ENCODE measurements around the gene INAFM1. TPM values are rescaled to one million over a fixed set of nuclear protein-coding genes. Genes with fewer than 3 reads are reported as not detected.

INAFM1 gene
- total RNA-seq, 1 experiment from 2014 or later, result 5.1 TPM

DNA sequence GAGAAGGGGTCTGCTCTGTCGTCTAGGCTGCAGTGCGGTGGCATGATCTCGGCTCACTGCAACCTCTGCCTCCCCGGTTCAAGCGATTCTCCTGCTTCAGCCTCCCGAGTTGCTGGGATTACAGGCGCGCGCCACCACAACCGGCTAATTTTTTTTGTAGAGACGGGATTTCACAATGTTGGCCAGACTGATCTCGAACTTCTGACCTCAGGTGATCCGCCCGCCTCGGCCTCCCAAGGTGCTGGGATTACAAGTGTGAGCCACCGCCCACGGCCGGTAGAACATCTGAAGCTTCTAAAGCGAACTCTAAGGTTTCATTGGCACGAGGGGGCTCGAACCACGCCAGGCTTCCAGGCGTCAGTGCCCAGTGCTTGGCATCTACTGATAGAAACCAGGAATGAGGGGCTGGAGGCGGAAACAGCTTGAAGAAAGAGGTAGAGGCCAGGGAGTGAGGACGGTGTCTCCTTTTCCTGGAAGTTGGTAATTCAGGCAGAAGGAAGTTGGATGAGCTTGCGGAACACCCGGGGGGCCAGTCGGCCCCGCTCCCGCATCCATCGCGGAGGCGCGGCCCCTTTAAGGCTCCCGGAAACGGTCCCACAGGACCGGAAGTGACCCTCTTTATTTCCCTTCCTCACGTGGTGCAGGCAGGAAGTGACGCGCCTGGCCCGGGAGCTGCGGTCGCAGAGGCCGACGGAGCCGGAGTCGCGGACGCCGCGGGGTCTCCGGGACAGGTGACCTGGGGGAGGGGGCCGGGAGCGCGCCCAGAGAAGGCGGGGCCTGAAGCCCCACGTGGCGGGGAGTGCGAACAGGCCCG, 18.6 kb upstream of the INAFM1 start, which contains the start of gene CCDC9:
Gene CCDC9 (plus strand): TSS at position 647 of the 814 bp plus-strand sequence. CDS start 1,876 bp downstream, outside the sequence.
- TSS peak; percentile 98 for BruUV-seq (replicated peaks)
- Histone ChIP-seq H3K27me3 (ENCODE audit: low read length) (no peaks in the 10 kb centered on the region), H3K9ac (ENCODE audit: low read length) (peak within 1 kb of the TSS; percentile 80), H3K4me3 (ENCODE audit: low read length) (peak within 1 kb of the TSS; percentile 77), H4K20me1 (ENCODE audit: low read length) (no peaks in the 10 kb centered on the region), H3K27ac (ENCODE audit: low read length) (peak within 1 kb of the TSS; percentile 64), H3K9me3 (ENCODE audit: low read length) (no peaks in the 10 kb centered on the region), H3K4me1 (ENCODE audit: insufficient read depth, low read length) (peaks cover 24% of the 10 kb centered on the region), H3K79me2 (ENCODE audit: low read length) (peaks cover 10% of the 10 kb centered on the region), H3F3A (ENCODE audit: low read length, unreplicated experiment) (peaks cover 10% of the 10 kb centered on the region), H3K9me2 (replicated peaks; ENCODE audit: low read length) (no peaks in the 10 kb centered on the region), H2AFZ (ENCODE audit: low read length) (peak within 1 kb of the TSS; percentile 95), H3K36me3 (ENCODE audit: low read depth, low read length) (peaks cover 3% of the 10 kb centered on the region; the same call in 1 of the 2 replicates), H3K4me2 (ENCODE audit: low read length) (peak within 1 kb of the TSS; percentile 95)
- peak; percentile 91 for DNase-seq
- peak; percentile 52 for ATAC-seq
- ChIA-PET CTCF (interaction anchor here (0.7 to 0.9 kb wide), 2 partner anchors 12 to 93 kb away, joined by 8 read pairs; partner anchors contain the start of gene DHX34), POLR2A (ENCODE audit: unreplicated experiment) (interaction anchor here (0.6 to 1.0 kb wide), 2 partner anchors 18 to 31 kb away, joined by 3 to 15 read pairs; partner anchors contain the start of gene INAFM1)
- intact Hi-C loops (cut with micrococcal nuclease), result loop anchor here (10.0 kb wide), 1 partner anchor 401 kb away; the partner anchor contains the start of gene AP2S1
- TF ChIP-seq CTCF (conservative IDR thresholded peaks at IDR 0.05; ENCODE audit: low read depth, low read length) (no peak), EZH2phosphoT487 (IDR thresholded peaks at IDR 0.05; ENCODE audit: borderline replicate concordance, low read length) (no peak), EZH2 (IDR thresholded peaks at IDR 0.05; ENCODE audit: low read length, unreplicated experiment) (no peak)

- Histone ChIP-seq H2AFZ (ENCODE audit: low read length) (no peak overlapping the region), H3K4me3 (ENCODE audit: low read length) (no peak overlapping the region), H3K27me3 (ENCODE audit: low read length) (no peaks in the 10 kb centered on the region), H3K27ac (ENCODE audit: low read length) (peak overlapping the region; percentile 64), H3K4me2 (ENCODE audit: low read length) (peak overlapping the region; percentile 85; the same call in 1 of the 2 replicates), H3F3A (ENCODE audit: low read length, unreplicated experiment) (peaks cover 10% of the 10 kb centered on the region), H3K9ac (ENCODE audit: low read length) (peak overlapping the region; percentile 80), H3K9me2 (replicated peaks; ENCODE audit: low read length) (no peaks in the 10 kb centered on the region), H3K9me3 (ENCODE audit: low read length) (no peaks in the 10 kb centered on the region), H3K4me1 (ENCODE audit: insufficient read depth, low read length) (peaks cover 24% of the 10 kb centered on the region), H3K79me2 (ENCODE audit: low read length) (peaks cover 10% of the 10 kb centered on the region), H4K20me1 (ENCODE audit: low read length) (no peaks in the 10 kb centered on the region), H3K36me3 (ENCODE audit: low read depth, low read length) (peaks cover 3% of the 10 kb centered on the region; the same call in 1 of the 2 replicates)
- TF ChIP-seq EZH2phosphoT487 (IDR thresholded peaks at IDR 0.05; ENCODE audit: borderline replicate concordance, low read length) (no peak), EZH2 (IDR thresholded peaks at IDR 0.05; ENCODE audit: low read length, unreplicated experiment) (no peak), CTCF (conservative IDR thresholded peaks at IDR 0.05; ENCODE audit: low read depth, low read length) (no peak)
- ChIA-PET CTCF (interaction anchor here (0.7 to 0.9 kb wide), 2 partner anchors 13 to 92 kb away, joined by 8 read pairs; partner anchors contain the start of gene DHX34), POLR2A (ENCODE audit: unreplicated experiment) (interaction anchor here (0.6 to 1.0 kb wide), 3 partner anchors 9 to 31 kb away, joined by 3 to 15 read pairs (median 4); partner anchors contain the start of gene INAFM1)
- intact Hi-C loops (cut with micrococcal nuclease), result loop anchor here (1.0 to 10.0 kb wide), 2 partner anchors 17 to 402 kb away; partner anchors contain the start of genes AP2S1 and INAFM1
- ATAC-seq (peak; percentile 76), DNase-seq (peak; percentile 94)
- BruUV-seq (replicated peaks), result no TSS peak
These were observed 17.8 kb upstream of the INAFM1 start for GRCh38 chr19:47256693-47257410.
